Tibial artery (tissue), 4 donors: ENCODE measurements around the gene TMEM14A.

ENCODE experiments used
- DNase-seq, 2 donors: peaks; one replicate each; pipeline ENCODE4 v3.0.0-alpha.2; 2019
- H3K27ac ChIP-seq, 2 donors: fragments of 200-600 bp; sonication (generic) in 1 of 2; 1 replicate in 1 of 2; 2 replicates in 1 of 2; pipeline ENCODE4 v1.5.1; 2018 to 2019; ENCODE audit warnings: mild to moderate bottlenecking in 1 of 2
- H3K27me3 ChIP-seq, 2 donors: fragments of 200-600 bp; sonication (generic) in 1 of 2; one replicate each; pipeline versions ENCODE4 v1.5.1 to v1.6.0; 2016 to 2019
- H3K36me3 ChIP-seq, 3 donors: fragments of 200-600 bp; sonication (generic) in 2 of 3; one replicate each; pipeline ENCODE4 v1.5.1; 2016 to 2019; ENCODE audit warnings: mild to moderate bottlenecking in 2 of 3
- H3K4me1 ChIP-seq, 4 donors: fragments of 200-600 bp; sonication (generic) in 2 of 4; 1 replicate in 3 of 4; 2 replicates in 1 of 4; pipeline ENCODE4 v1.5.1; 2016 to 2019
- H3K4me3 ChIP-seq, 2 donors: fragments of 200-600 bp; sonication (generic) in 1 of 2; 1 replicate in 1 of 2; 2 replicates in 1 of 2; pipeline ENCODE4 v1.5.1; 2018 to 2019; ENCODE audit warnings: mild to moderate bottlenecking in 2 of 2
- H3K9me3 ChIP-seq, 3 donors: fragments of 200-600 bp; sonication (generic) in 1 of 3; one replicate each; pipeline ENCODE4 v1.5.1; 2016 to 2019
- CTCF ChIP-seq, 2 experiments: fragments of 200-600 bp in 1 of 2; fragments of 450-650 bp in 1 of 2; IDR thresholded peaks; one replicate each; pipeline ENCODE4 v1.5.1; 2017 to 2019; ENCODE audit warnings: antibody characterized with exemption in 2 of 2, mild to moderate bottlenecking in 1 of 2, moderate library complexity in 1 of 2
- intact Hi-C: fragments of 100-400 bp; cut with DNase I; formaldehyde crosslinking; loops from one replicate; pipeline ENCODE4 v1.15.0; 2023; ENCODE audit warnings: low total_unique reads

Gene TMEM14A

GRCh38 chr6:52635049-52635577 lies 35.8 kb upstream of the TMEM14A start:
- Histone ChIP-seq H3K27me3 (peaks cover 0 to 5% of the 10 kb centered on the region in 2 donors), H3K4me1 (no peaks in the 10 kb centered on the region), H3K27ac (no peak overlapping the region), H3K36me3 (no peaks in the 10 kb centered on the region), H3K4me3 (no peak overlapping the region), H3K9me3 (no peaks in the 10 kb centered on the region)
- TF ChIP-seq CTCF (IDR thresholded peaks at IDR 0.05): no peak
- intact Hi-C loops: no loop called here
- DNase-seq: no peak

- Histone ChIP-seq H3K9me3 (no peaks in the 10 kb centered on the region), H3K36me3 (no peaks in the 10 kb centered on the region), H3K27me3 (peaks cover 0 to 12% of the 10 kb centered on the region in 2 donors), H3K4me3 (no peak overlapping the region), H3K4me1 (no peaks in the 10 kb centered on the region), H3K27ac (no peak overlapping the region)
- intact Hi-C loops: no loop called here
- DNase-seq: no peak
- TF ChIP-seq CTCF (IDR thresholded peaks at IDR 0.05): no peak
Measured at GRCh38 chr6:52636830-52637229, 34.1 kb upstream of the TMEM14A start.

- no peak overlapping the region for H3K27ac ChIP-seq
- H3K27me3 ChIP-seq: peaks cover 0 to 12% of the 10 kb centered on the region in 2 donors
- no peak overlapping the region for H3K4me3 ChIP-seq
- no peak for TF ChIP-seq CTCF (IDR thresholded peaks at IDR 0.05)
- intact Hi-C loops: no loop called here
- no peaks in the 10 kb centered on the region for H3K4me1 ChIP-seq
- DNase-seq: no peak
- H3K36me3 ChIP-seq: no peaks in the 10 kb centered on the region
- no peaks in the 10 kb centered on the region for H3K9me3 ChIP-seq
Measured at GRCh38 chr6:52639493-52639892, 31.4 kb upstream of the TMEM14A start.

GRCh38 chr6:52640170-52640569 lies 30.7 kb upstream of the TMEM14A start:
- no peak overlapping the region for H3K27ac ChIP-seq
- H3K27me3 ChIP-seq: peaks cover 0 to 12% of the 10 kb centered on the region in 2 donors
- no peaks in the 10 kb centered on the region for H3K4me1 ChIP-seq
- no peak for TF ChIP-seq CTCF (IDR thresholded peaks at IDR 0.05)
- no peaks in the 10 kb centered on the region for H3K36me3 ChIP-seq
- H3K9me3 ChIP-seq: no peaks in the 10 kb centered on the region
- DNase-seq: no peak
- intact Hi-C loops: no loop called here
- H3K4me3 ChIP-seq: no peak overlapping the region

GRCh38 chr6:52640916-52641315 lies 30.0 kb upstream of the TMEM14A start:
- H3K9me3 ChIP-seq: no peaks in the 10 kb centered on the region
- no peaks in the 10 kb centered on the region for H3K4me1 ChIP-seq
- DNase-seq: no peak
- H3K27me3 ChIP-seq: peaks cover 0 to 12% of the 10 kb centered on the region in 2 donors
- intact Hi-C loops: no loop called here
- TF ChIP-seq CTCF (IDR thresholded peaks at IDR 0.05): no peak
- H3K4me3 ChIP-seq: no peak overlapping the region
- H3K27ac ChIP-seq: no peak overlapping the region
- H3K36me3 ChIP-seq: no peaks in the 10 kb centered on the region

GRCh38 chr6:52641388-52641787 lies 29.5 kb upstream of the TMEM14A start:
- H3K27ac ChIP-seq: no peak overlapping the region
- H3K4me1 ChIP-seq: no peaks in the 10 kb centered on the region
- intact Hi-C loops: no loop called here
- no peak overlapping the region for H3K4me3 ChIP-seq
- H3K9me3 ChIP-seq: no peaks in the 10 kb centered on the region
- H3K27me3 ChIP-seq: peaks cover 0 to 12% of the 10 kb centered on the region in 2 donors
- no peaks in the 10 kb centered on the region for H3K36me3 ChIP-seq
- no peak for DNase-seq
- no peak for TF ChIP-seq CTCF (IDR thresholded peaks at IDR 0.05)
